B cell (primary cell): Measurements from ENCODE around the gene SRRM4. TPM values are rescaled to one million over a fixed set of nuclear protein-coding genes. Genes with fewer than 3 reads are reported as not detected.

ENCODE experiments used
- ATAC-seq: fragments of 200-7000 bp; cut with Tn5 transposase; one replicate; pipeline ENCODE4 v1.10.0; 2021; ENCODE audit warnings: low read depth, mild to moderate bottlenecking, moderate number of reproducible peaks, moderate library complexity
- CTCF ChIA-PET: fragments of 350-600 bp; sonication (Branson Sonifier 250); formaldehyde crosslinking; loops from one replicate; lab custom pipeline; 2021; ENCODE audit warnings: antibody characterized with exemption, inconsistent platforms; lab: Charles Lee
- POLR2A ChIA-PET: fragments of 350-600 bp; sonication (Branson Sonifier 250); formaldehyde crosslinking; loops from one replicate; lab custom pipeline; 2021; ENCODE audit warnings: antibody characterized with exemption; lab: Charles Lee
- DNase-seq: peaks from one replicate; pipeline ENCODE4 v3.0.0; 2013
- H2AFZ ChIP-seq: 2 replicates; pipeline ENCODE4 v1.6.1; 2012; ENCODE audit warnings: mild to moderate bottlenecking, low read depth, low read length; ENCODE audit not compliant: insufficient read depth, poor library complexity, severe bottlenecking
- H3K27ac ChIP-seq, 2 donors: 1 replicate in 1 of 2; 2 replicates in 1 of 2; pipeline ENCODE4 v1.5.1; 2012 to 2013; ENCODE audit warnings: low read length in 2 of 2, mild to moderate bottlenecking in 2 of 2, moderate library complexity in 1 of 2
- H3K27me3 ChIP-seq, 4 experiments: fragments of 200-600 bp in 1 of 4; sonication (generic) in 1 of 4; replicated peaks in 1 of 4; 1 replicate in 2 of 4; 2 replicates in 2 of 4; pipeline versions ENCODE4 v1.6.1 to v1.7.0; 2013 to 2016; ENCODE audit warnings: low read length in 3 of 4, mild to moderate bottlenecking in 2 of 4, mixed read lengths in 1 of 4, moderate library complexity in 1 of 4; ENCODE audit not compliant: insufficient read depth in 4 of 4, control insufficient read depth in 3 of 4; ENCODE audit errors: control extremely low read depth in 1 of 4
- H3K36me3 ChIP-seq, 2 experiments: replicated peaks in 1 of 2; 1 replicate in 1 of 2; 2 replicates in 1 of 2; pipeline versions ENCODE4 v1.6.1 to v1.7.1; 2013; ENCODE audit warnings: low read length in 1 of 2; ENCODE audit not compliant: insufficient read depth in 2 of 2, control insufficient read depth in 1 of 2; ENCODE audit errors: control extremely low read depth in 1 of 2, extremely low read depth in 1 of 2
- H3K4me1 ChIP-seq, 2 donors: fragments of 200-600 bp in 1 of 2; sonication (generic) in 1 of 2; 1 replicate in 1 of 2; 2 replicates in 1 of 2; pipeline versions ENCODE4 v1.5.1 to v1.6.1; 2013 to 2017; ENCODE audit warnings: low read length in 2 of 2; ENCODE audit not compliant: control insufficient read depth in 2 of 2, insufficient read depth in 2 of 2
- H3K4me2 ChIP-seq: replicated peaks from 2 replicates; pipeline ENCODE3; 2012; ENCODE audit warnings: mild to moderate bottlenecking, low read depth, low read length; ENCODE audit not compliant: poor library complexity, severe bottlenecking
- H3K4me3 ChIP-seq, 5 experiments: fragments of 200-600 bp in 1 of 5; sonication (generic) in 1 of 5; 1 replicate in 3 of 5; 2 replicates in 2 of 5; pipeline versions ENCODE4 v1.5.1 to v1.7.0; 2011 to 2016; ENCODE audit warnings: low read length in 4 of 5, mild to moderate bottlenecking in 4 of 5, low read depth in 2 of 5, control low read depth in 1 of 5, moderate library complexity in 1 of 5; ENCODE audit not compliant: insufficient read depth in 1 of 5; ENCODE audit errors: control extremely low read depth in 1 of 5, extremely low read depth in 1 of 5
- H3K79me2 ChIP-seq: fragments of 200-600 bp; sonication (generic); one replicate; pipeline ENCODE4 v1.6.0; 2016; ENCODE audit warnings: low read length; ENCODE audit not compliant: control insufficient read depth, insufficient read depth
- H3K9ac ChIP-seq: fragments of 200-600 bp; sonication (generic); 2 replicates; pipeline ENCODE4 v1.6.1; 2017; ENCODE audit warnings: mild to moderate bottlenecking, low read length, moderate library complexity
- H3K9me3 ChIP-seq, 3 donors: one replicate each; pipeline versions ENCODE4 v1.6.1 to v1.7.1; 2013; ENCODE audit warnings: low read length in 2 of 3; ENCODE audit not compliant: control insufficient read depth in 2 of 3, insufficient read depth in 1 of 3; ENCODE audit errors: control extremely low read depth in 1 of 3
- H4K20me1 ChIP-seq: 2 replicates; pipeline ENCODE4 v1.6.0; 2012; ENCODE audit warnings: mild to moderate bottlenecking, low read length; ENCODE audit not compliant: insufficient read depth, control insufficient read depth, poor library complexity, severe bottlenecking
- H3K27ac Mint-ChIP-seq: one replicate; pipeline ENCODE4 v1.8.0; 2021; ENCODE audit warnings: mixed read lengths
- H3K27me3 Mint-ChIP-seq: one replicate; pipeline ENCODE4 v1.8.0; 2021; ENCODE audit warnings: mixed read lengths
- H3K4me1 Mint-ChIP-seq: one replicate; pipeline ENCODE4 v1.8.0; 2021; ENCODE audit warnings: mixed read lengths
- H3K4me3 Mint-ChIP-seq: one replicate; pipeline ENCODE4 v1.8.0; 2021; ENCODE audit warnings: mixed read lengths
- H3K9me3 Mint-ChIP-seq: one replicate; pipeline ENCODE4 v1.8.0; 2022; ENCODE audit warnings: mixed read lengths; ENCODE audit not compliant: insufficient read depth
- EZH2 ChIP-seq: IDR thresholded peaks from 2 replicates; pipeline ENCODE4 v1.6.1; 2012; ENCODE audit warnings: borderline replicate concordance, low read depth, mild to moderate bottlenecking, moderate library complexity, low read length; ENCODE audit not compliant: insufficient read depth, poor library complexity, severe bottlenecking
- WGBS: methylation state at CpG from one replicate; pipeline ENCODE4 v1.1.5; 2013; ENCODE audit warnings: missing lambda C conversion rate; ENCODE audit not compliant: insufficient coverage; 5-methylcytosine and 5-hydroxymethylcytosine counted together
- intact Hi-C: fragments of 100-400 bp; cut with micrococcal nuclease; formaldehyde crosslinking; loops from one replicate; pipeline ENCODE4 v1.10.0; 2022
- polyA plus RNA-seq: library from polyadenylated mRNA; depleted of rRNA; stranded (reverse); fragments of >200 nt; gene quantifications from 2 replicates; pipeline ENCODE4 v1.2.3, GENCODE V29; 2012
- total RNA-seq, 2 donors: library from RNA; stranded (reverse); fragments of 120-200 nt in 1 of 2; gene quantifications; 1 replicate in 1 of 2; 2 replicates in 1 of 2; pipeline versions ENCODE4 v1.2.3 to v1.2.4, GENCODE V29; 2013 to 2022
- TF ChIP-seq, protein P1 (sequence below): fragments of 200-600 bp; IDR thresholded peaks from one replicate; pipeline ENCODE4 v1.8.0; 2022; ENCODE audit warnings: antibody characterized with exemption, mild to moderate bottlenecking

Gene SRRM4
- total and polyA plus RNA-seq, 2 donors (not counting 1 experiment from before 2014, with no cell fraction given): not detected

DNA sequence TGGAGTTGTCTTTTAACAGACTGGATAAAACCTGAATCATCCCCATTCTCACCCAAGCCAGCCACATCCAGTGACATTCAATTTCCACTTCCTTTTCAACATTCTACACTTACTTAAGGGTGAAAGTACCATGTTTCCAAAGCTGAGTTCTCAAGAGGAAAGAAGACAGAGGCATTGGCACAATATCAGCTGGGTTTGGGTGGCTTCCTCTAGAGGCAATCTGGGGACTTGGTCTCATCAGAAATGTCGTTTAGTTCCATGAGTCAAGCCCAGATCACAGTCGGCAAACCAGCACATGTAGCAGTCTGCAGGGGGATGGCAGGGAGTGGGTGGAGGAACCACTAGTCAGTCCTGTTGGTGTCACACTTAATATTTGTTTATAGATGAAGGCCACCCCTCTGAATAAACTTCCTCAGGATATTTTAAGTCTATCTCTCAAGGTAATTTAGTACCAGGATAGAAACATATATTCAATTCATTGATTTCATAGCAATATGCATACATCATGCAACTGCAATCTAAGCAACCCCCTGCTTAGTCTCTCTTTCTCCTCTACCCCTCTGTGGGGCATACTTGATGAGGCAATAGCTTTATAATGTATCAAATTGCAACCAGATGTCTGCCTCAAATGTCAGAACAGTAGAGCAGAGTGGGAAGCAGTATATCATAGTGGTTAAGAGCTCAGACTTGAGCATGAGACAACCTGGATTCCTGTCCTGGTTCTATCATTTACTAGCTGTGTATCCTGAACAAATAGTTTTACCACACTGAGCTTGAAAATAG lies 3.0 kb downstream of the SRRM4 start:
- H3K9me3 ChIP-seq: peaks cover 0 to 22% (median 0%) of the 10 kb centered on the region in 3 donors
- DNase-seq: no peak
- H3K27ac Mint-ChIP-seq: no peak overlapping the region
- peaks cover 0 to 36% (median 13%) of the 10 kb centered on the region in 4 experiments for H3K27me3 ChIP-seq
- H3K4me3 Mint-ChIP-seq: no peak overlapping the region
- ChIA-PET CTCF (no interaction called here), POLR2A (no interaction called here)
- 43% methylated on average over 1 of the region's 2 CpGs for WGBS
- intact Hi-C loops: no loop called here
- no peaks in the 10 kb centered on the region for H3K36me3 ChIP-seq
- no peaks in the 10 kb centered on the region for H3K4me1 ChIP-seq
- H3K9me3 Mint-ChIP-seq: no peaks in the 10 kb centered on the region
- H3K4me2 ChIP-seq: no peak overlapping the region
- H3K27me3 Mint-ChIP-seq: peaks cover 42% of the 10 kb centered on the region
- no peaks in the 10 kb centered on the region for H3K79me2 ChIP-seq
- no peaks in the 10 kb centered on the region for H4K20me1 ChIP-seq
- no peak for ATAC-seq
- TF ChIP-seq EZH2: no peak
- TF ChIP-seq, protein P1, sequence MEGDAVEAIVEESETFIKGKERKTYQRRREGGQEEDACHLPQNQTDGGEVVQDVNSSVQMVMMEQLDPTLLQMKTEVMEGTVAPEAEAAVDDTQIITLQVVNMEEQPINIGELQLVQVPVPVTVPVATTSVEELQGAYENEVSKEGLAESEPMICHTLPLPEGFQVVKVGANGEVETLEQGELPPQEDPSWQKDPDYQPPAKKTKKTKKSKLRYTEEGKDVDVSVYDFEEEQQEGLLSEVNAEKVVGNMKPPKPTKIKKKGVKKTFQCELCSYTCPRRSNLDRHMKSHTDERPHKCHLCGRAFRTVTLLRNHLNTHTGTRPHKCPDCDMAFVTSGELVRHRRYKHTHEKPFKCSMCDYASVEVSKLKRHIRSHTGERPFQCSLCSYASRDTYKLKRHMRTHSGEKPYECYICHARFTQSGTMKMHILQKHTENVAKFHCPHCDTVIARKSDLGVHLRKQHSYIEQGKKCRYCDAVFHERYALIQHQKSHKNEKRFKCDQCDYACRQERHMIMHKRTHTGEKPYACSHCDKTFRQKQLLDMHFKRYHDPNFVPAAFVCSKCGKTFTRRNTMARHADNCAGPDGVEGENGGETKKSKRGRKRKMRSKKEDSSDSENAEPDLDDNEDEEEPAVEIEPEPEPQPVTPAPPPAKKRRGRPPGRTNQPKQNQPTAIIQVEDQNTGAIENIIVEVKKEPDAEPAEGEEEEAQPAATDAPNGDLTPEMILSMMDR: no peak
- H3K27ac ChIP-seq: no peak overlapping the region
- no peaks in the 10 kb centered on the region for H3K4me1 Mint-ChIP-seq
- no peak overlapping the region for H2AFZ ChIP-seq
- H3K9ac ChIP-seq: no peak overlapping the region
- H3K4me3 ChIP-seq: no peak overlapping the region

GRCh38 chr12:118986050-118986449 lies 4.7 kb downstream of the SRRM4 start:
- H3K27ac Mint-ChIP-seq: no peak overlapping the region
- DNase-seq (no peak), ATAC-seq (no peak)
- peaks cover 34% of the 10 kb centered on the region for H3K27me3 Mint-ChIP-seq
- POLR2A ChIA-PET: no interaction called here
- H3K9ac ChIP-seq: no peak overlapping the region
- CTCF ChIA-PET: no interaction called here
- no peak overlapping the region for H2AFZ ChIP-seq
- intact Hi-C loops: no loop called here
- no peaks in the 10 kb centered on the region for H3K36me3 ChIP-seq
- H3K9me3 Mint-ChIP-seq: no peaks in the 10 kb centered on the region
- no peak overlapping the region for H3K4me3 Mint-ChIP-seq
- no peaks in the 10 kb centered on the region for H3K4me1 Mint-ChIP-seq
- H3K9me3 ChIP-seq: peaks cover 0 to 14% (median 0%) of the 10 kb centered on the region in 3 donors
- H3K4me3 ChIP-seq: no peak overlapping the region
- no peaks in the 10 kb centered on the region for H3K4me1 ChIP-seq
- no peak for TF ChIP-seq EZH2
- TF ChIP-seq, protein P1: no peak
- H3K27ac ChIP-seq: no peak overlapping the region
- H3K27me3 ChIP-seq: peaks cover 0 to 24% (median 8%) of the 10 kb centered on the region in 4 experiments
- H3K4me2 ChIP-seq: no peak overlapping the region
- no peaks in the 10 kb centered on the region for H4K20me1 ChIP-seq
- WGBS: 35% methylated on average over 6 of the region's 8 CpGs
- H3K79me2 ChIP-seq: no peaks in the 10 kb centered on the region
